Ascending aorta (tissue), 2 donors: ENCODE results near the gene CDH23. TPM values are rescaled to one million over a fixed set of nuclear protein-coding genes. Genes with fewer than 3 reads are reported as not detected.

Experiments
- DNase-seq, 2 donors: peaks; one replicate each; pipeline ENCODE4 v3.0.0-alpha.2; 2019; ENCODE audit warnings: low spot score in 2 of 2
- H3K27ac ChIP-seq, 2 donors: fragments of 200-600 bp; sonication (generic); one replicate each; pipeline ENCODE4 v1.5.1; 2016 to 2017; ENCODE audit warnings: mild to moderate bottlenecking in 1 of 2
- H3K27me3 ChIP-seq: fragments of 200-600 bp; sonication (generic); one replicate; pipeline ENCODE4 v1.5.1; 2017
- H3K36me3 ChIP-seq, 2 donors: fragments of 200-600 bp; sonication (generic); one replicate each; pipeline ENCODE4 v1.5.1; 2016
- H3K4me1 ChIP-seq, 2 donors: fragments of 200-600 bp; sonication (generic); one replicate each; pipeline ENCODE4 v1.5.1; 2016 to 2017; ENCODE audit warnings: mild to moderate bottlenecking in 1 of 2
- H3K4me3 ChIP-seq, 2 donors: fragments of 200-600 bp; sonication (generic); one replicate each; pipeline ENCODE4 v1.5.1; 2016 to 2017; ENCODE audit warnings: mild to moderate bottlenecking in 1 of 2
- H3K9me3 ChIP-seq, 2 donors: fragments of 200-600 bp; sonication (generic); one replicate each; pipeline ENCODE4 v1.5.1; 2016
- intact Hi-C: fragments of 100-400 bp; cut with DNase I; formaldehyde crosslinking; loops from one replicate; pipeline ENCODE4 v1.15.1; 2023
- total RNA-seq: library from RNA; depleted of rRNA; stranded (reverse); fragments of >200 nt; gene quantifications from one replicate; pipeline ENCODE4 v1.1.0, GENCODE V29; 2016
- TF ChIP-seq, protein P1 (sequence below), 3 experiments: fragments of 200-600 bp in 2 of 3; fragments of 450-650 bp in 1 of 3; sonication (generic) in 2 of 3; IDR thresholded peaks; one replicate each; pipeline ENCODE4 v1.5.1; 2016 to 2019; ENCODE audit warnings: antibody characterized with exemption in 3 of 3, mild to moderate bottlenecking in 1 of 3, moderate library complexity in 1 of 3

Gene CDH23
- total RNA-seq, 1 donor from 2014 or later, result 40.9 TPM

DNA sequence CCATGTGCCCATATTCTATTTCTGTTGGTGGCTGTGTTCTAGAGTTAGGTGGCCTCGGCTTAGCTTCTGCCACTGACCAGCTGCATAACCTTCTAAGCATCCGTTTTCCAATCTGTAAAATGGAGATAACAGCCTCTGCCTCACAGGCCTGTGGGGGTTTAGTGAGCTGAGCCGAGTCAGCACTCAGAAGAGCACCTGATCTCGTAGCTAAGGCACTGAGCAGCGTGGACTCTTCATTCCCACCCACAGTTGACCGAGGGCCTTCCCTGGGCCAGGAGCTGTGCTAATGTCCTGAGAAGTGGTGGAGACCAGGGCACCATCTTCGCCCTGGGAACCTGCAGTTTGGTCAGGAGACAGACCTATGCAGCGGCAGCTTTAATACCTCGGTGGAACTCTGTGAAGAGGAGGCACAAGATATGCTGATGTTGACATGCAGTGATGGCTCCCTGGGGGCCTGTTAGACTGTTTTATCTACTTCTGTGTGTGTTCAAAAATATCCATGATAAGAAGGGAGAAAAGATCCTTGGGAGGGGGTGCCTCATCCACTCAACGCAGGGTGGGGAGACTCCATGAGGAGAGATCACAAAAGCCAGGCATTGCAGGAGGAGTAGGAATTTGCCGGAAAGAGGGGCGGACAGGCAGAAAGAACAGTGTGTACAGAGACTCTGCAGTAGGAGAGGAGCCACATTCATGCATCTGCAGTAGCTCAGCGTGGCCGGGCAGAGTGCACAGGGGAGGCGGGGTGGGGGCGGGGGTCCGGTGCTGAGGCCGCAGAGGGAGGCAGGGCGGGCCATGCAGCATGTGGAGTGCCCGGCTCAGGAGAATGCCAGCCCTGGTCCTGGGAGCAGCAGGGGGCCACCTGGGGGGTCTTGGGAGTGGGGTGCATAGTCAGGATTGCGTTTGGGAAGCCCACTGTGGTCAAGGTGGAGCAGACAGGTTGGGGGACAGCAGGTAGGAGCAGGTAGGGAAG, 186.1 kb downstream of the CDH23 start:
- no peaks in the 10 kb centered on the region for H3K27me3 ChIP-seq
- no peak for DNase-seq
- intact Hi-C loops, result no loop called here
- no peaks in the 10 kb centered on the region for H3K36me3 ChIP-seq
- TF ChIP-seq, protein P1, sequence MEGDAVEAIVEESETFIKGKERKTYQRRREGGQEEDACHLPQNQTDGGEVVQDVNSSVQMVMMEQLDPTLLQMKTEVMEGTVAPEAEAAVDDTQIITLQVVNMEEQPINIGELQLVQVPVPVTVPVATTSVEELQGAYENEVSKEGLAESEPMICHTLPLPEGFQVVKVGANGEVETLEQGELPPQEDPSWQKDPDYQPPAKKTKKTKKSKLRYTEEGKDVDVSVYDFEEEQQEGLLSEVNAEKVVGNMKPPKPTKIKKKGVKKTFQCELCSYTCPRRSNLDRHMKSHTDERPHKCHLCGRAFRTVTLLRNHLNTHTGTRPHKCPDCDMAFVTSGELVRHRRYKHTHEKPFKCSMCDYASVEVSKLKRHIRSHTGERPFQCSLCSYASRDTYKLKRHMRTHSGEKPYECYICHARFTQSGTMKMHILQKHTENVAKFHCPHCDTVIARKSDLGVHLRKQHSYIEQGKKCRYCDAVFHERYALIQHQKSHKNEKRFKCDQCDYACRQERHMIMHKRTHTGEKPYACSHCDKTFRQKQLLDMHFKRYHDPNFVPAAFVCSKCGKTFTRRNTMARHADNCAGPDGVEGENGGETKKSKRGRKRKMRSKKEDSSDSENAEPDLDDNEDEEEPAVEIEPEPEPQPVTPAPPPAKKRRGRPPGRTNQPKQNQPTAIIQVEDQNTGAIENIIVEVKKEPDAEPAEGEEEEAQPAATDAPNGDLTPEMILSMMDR (IDR thresholded peaks at IDR 0.05), result no peak
- no peaks in the 10 kb centered on the region for H3K4me1 ChIP-seq
- no peak overlapping the region for H3K4me3 ChIP-seq
- no peaks in the 10 kb centered on the region for H3K9me3 ChIP-seq
- no peak overlapping the region for H3K27ac ChIP-seq

DNA sequence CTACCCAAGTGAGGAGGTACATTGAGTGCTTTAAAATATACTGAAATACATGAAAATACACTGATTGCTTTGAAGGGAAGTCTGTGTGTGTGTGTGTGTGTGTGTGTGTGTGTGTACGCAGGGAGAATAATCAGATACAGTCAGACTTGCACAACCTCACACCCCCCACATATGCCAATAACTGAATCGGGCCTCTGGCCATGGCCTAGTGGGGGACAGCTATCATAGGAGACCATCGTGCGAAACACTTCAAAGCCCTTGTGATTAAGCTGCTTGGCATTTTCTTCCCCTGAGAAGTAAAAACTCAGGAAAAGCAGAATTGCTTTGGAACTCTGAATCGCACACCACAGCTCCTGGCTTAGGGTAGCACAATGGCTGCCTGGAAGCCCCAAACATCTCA, 187.7 kb downstream of the CDH23 start:
- no peaks in the 10 kb centered on the region for H3K36me3 ChIP-seq
- no peaks in the 10 kb centered on the region for H3K9me3 ChIP-seq
- H3K4me1 ChIP-seq, result no peaks in the 10 kb centered on the region
- no peak overlapping the region for H3K27ac ChIP-seq
- no peak overlapping the region for H3K4me3 ChIP-seq
- TF ChIP-seq, protein P1 (IDR thresholded peaks at IDR 0.05), result no peak
- H3K27me3 ChIP-seq, result no peaks in the 10 kb centered on the region
- DNase-seq, result no peak
- intact Hi-C loops, result no loop called here

DNA sequence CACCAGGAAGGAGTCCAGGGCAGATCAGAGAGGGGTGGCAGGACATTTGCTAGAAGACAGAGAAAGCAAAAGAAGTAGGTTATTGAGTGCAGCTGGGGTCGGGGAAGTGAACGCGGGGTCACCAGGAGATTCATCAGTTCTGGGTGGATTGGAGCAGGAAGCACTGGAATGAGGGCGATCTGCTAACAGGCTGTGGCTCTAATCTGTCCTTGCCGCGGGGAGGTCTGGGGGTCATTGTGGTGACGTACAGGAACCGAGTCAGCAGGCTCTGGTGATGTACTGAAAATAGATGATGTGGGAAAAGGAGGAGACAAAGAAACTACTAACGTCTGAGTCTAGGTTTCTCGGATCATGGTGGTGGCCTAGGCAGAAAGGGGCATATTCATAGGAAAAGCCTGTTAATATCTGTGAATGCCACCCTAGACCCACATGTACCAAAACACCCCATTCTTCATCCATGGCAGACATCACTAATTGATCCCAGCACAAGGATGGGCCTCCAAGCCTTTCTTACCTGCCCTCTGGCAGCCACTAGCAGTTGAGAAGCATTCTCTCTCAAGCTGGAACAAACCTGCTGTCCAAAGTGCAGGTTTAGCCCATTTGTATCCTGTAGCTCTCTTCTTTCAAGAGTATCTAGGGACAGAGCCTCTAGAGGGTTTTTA, 188.3 kb downstream of the CDH23 start:
- H3K36me3 ChIP-seq, result no peaks in the 10 kb centered on the region
- H3K27me3 ChIP-seq, result no peaks in the 10 kb centered on the region
- TF ChIP-seq, protein P1 (IDR thresholded peaks at IDR 0.05), result no peak
- no peak overlapping the region for H3K4me3 ChIP-seq
- no peaks in the 10 kb centered on the region for H3K4me1 ChIP-seq
- H3K27ac ChIP-seq, result no peak overlapping the region
- intact Hi-C loops, result no loop called here
- DNase-seq, result no peak
- no peaks in the 10 kb centered on the region for H3K9me3 ChIP-seq

DNA sequence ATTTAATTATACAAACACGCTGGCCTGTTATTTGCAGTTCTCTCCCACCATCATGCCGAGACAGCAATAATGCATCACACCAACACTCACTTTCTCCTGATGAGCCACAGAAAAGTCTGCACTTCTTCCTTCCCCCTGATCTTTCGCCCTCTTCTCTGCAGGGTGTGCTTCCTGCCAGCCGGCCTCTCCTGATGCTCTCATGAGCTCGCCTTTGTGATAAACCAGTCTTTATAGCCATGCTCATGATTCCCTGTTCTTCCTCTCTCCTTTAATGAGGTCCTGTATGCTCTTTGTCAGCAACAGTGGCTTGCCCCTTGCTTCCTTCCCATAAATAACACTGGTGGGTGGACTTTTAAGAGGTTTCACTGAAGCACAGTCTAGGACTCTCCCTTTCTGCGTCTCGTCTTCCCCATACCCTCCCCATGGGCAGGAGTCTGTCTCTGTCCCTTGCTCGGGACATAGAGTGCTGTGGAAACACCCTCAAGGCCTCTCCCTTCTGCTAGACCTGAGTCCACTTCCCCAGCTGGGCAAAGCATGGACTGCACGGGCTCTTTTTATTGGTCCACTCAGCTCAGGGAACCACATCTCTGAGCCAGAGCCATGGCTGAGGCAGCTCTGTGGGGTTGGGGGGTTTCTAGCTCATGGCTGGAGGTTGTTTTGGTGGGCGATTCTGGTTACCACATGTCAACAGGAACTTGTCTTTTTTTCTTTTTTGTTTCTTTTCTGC, 189.0 kb downstream of the CDH23 start:
- H3K27ac ChIP-seq, result no peak overlapping the region
- no peak for DNase-seq
- TF ChIP-seq, protein P1 (IDR thresholded peaks at IDR 0.05), result no peak

DNA sequence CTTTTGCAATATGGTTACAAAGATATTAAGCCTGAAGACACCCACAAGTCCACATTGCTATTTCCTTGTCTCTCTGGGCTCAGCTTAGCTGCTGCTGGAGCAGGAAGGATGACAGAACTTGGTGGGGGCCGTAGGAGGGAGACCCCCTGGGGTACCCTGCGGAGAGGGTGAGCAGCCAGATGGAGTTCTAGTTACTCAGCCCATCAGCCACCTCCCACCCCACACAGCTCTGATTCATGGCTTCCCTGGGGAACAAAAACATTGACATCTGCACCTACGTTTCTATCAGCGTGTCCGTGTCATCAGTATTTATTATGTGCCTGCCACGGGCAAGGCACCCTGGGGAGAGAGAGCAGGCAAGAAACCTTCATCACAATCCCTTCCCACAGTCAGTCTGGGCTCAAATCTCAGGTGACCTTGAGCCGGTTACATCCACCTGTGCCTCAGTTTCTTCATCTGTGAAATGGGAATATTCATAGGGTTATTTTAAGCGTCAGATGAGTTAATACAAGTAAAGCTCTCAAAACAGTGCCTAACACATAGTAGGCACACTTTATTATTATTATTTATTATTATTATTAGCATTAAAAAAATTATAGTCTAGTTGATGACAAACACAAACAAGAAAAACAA, 191.3 kb downstream of the CDH23 start:
- H3K27me3 ChIP-seq, result no peaks in the 10 kb centered on the region
- no peak overlapping the region for H3K4me3 ChIP-seq
- DNase-seq, result no peak
- intact Hi-C loops, result no loop called here
- TF ChIP-seq, protein P1 (IDR thresholded peaks at IDR 0.05), result no peak
- H3K36me3 ChIP-seq, result no peaks in the 10 kb centered on the region
- no peak overlapping the region for H3K27ac ChIP-seq
- H3K4me1 ChIP-seq, result no peaks in the 10 kb centered on the region
- no peaks in the 10 kb centered on the region for H3K9me3 ChIP-seq

More for the DNA sequence above, 189.0 kb downstream of the CDH23 start:
- H3K4me1 ChIP-seq, result no peaks in the 10 kb centered on the region
- no peaks in the 10 kb centered on the region for H3K27me3 ChIP-seq
- H3K4me3 ChIP-seq, result no peak overlapping the region
- intact Hi-C loops, result no loop called here
- no peaks in the 10 kb centered on the region for H3K9me3 ChIP-seq
- H3K36me3 ChIP-seq, result no peaks in the 10 kb centered on the region
